HepG2 (cell line): ENCODE data around the gene EIF1. TPM values are rescaled to one million over a fixed set of nuclear protein-coding genes. Genes with fewer than 3 reads are reported as not detected.

Experiments used
- HES4 ChIP-seq: sonication (generic); formaldehyde crosslinking; IDR thresholded peaks from 2 replicates; pipeline ENCODE4 v1.9.0; 2021; ENCODE audit warnings: mild to moderate bottlenecking, missing genetic modification reagents, borderline replicate concordance
- HOXA3 ChIP-seq: sonication (generic); formaldehyde crosslinking; IDR thresholded peaks from 2 replicates; pipeline ENCODE4 v1.5.0; 2020; ENCODE audit warnings: missing genetic modification reagents
- HOXA5 ChIP-seq: sonication (generic); formaldehyde crosslinking; IDR thresholded peaks from 2 replicates; pipeline ENCODE4 v1.4.0; 2020; ENCODE audit warnings: missing genetic modification reagents
- PCBP2 ChIP-seq: fragments of 200-400 bp; formaldehyde crosslinking; optimal IDR thresholded peaks from 2 replicates; pipeline ENCODE3; 2018; ENCODE audit warnings: low read length, low read depth; ENCODE audit not compliant: poor library complexity, severe bottlenecking
- RNF219 ChIP-seq: sonication (generic); formaldehyde crosslinking; IDR thresholded peaks from 2 replicates; pipeline ENCODE4 v1.5.0; 2020; ENCODE audit warnings: mild to moderate bottlenecking, missing genetic modification reagents
- TAF1 ChIP-seq: sonication (generic); formaldehyde crosslinking; IDR thresholded peaks from 2 replicates; pipeline ENCODE4 v1.4.0; 2020; ENCODE audit warnings: missing genetic modification reagents
- TSC22D2 ChIP-seq: sonication (generic); formaldehyde crosslinking; IDR thresholded peaks from 2 replicates; pipeline ENCODE4 v1.5.1; 2020; ENCODE audit warnings: missing genetic modification reagents, mild to moderate bottlenecking, borderline replicate concordance
- YEATS2 ChIP-seq: sonication (generic); formaldehyde crosslinking; IDR thresholded peaks from 2 replicates; pipeline ENCODE4 v1.4.0; 2020; ENCODE audit warnings: missing genetic modification reagents, borderline replicate concordance
- ZNF17 ChIP-seq: sonication (generic); formaldehyde crosslinking; IDR thresholded peaks from 2 replicates; pipeline ENCODE4 v1.5.0; 2020; ENCODE audit warnings: mild to moderate bottlenecking, missing genetic modification reagents
- ZNF232 ChIP-seq: sonication (generic); formaldehyde crosslinking; IDR thresholded peaks from 2 replicates; pipeline ENCODE4 v1.4.0; 2020; ENCODE audit warnings: missing genetic modification reagents, borderline replicate concordance
- ZNF292 ChIP-seq: sonication (generic); formaldehyde crosslinking; IDR thresholded peaks from 2 replicates; pipeline ENCODE4 v1.8.1; 2022; ENCODE audit warnings: mild to moderate bottlenecking, low read depth, missing genetic modification reagents, borderline replicate concordance
- ZNF639 ChIP-seq: conservative IDR thresholded peaks from 2 replicates; pipeline ENCODE4 v1.6.1; 2018; ENCODE audit warnings: missing genetic modification reagents
- ZNF737 ChIP-seq: sonication (generic); formaldehyde crosslinking; IDR thresholded peaks from 2 replicates; pipeline ENCODE4 v1.5.0; 2020; ENCODE audit warnings: missing genetic modification reagents, mild to moderate bottlenecking, borderline replicate concordance
- ZNF775 ChIP-seq: sonication (generic); formaldehyde crosslinking; IDR thresholded peaks from 2 replicates; pipeline ENCODE4 v1.4.0; 2020; ENCODE audit warnings: missing genetic modification reagents, mild to moderate bottlenecking, moderate library complexity, borderline replicate concordance
- ZSCAN25 ChIP-seq: sonication (generic); formaldehyde crosslinking; IDR thresholded peaks from 2 replicates; pipeline ENCODE4 v1.8.0; 2022; ENCODE audit warnings: mild to moderate bottlenecking, missing genetic modification reagents
- ZSCAN9 ChIP-seq: IDR thresholded peaks from 2 replicates; pipeline ENCODE4 v1.6.1; 2016; ENCODE audit warnings: borderline replicate concordance
- polyA plus RNA-seq, 8 experiments: library from polyadenylated mRNA; depleted of rRNA in 3 of 8; stranded (reverse) in 7 of 8; unstranded in 1 of 8; fragments of >200 nt; fragmentation: Illumina TruSeq in 4 of 8; extraction: Trizol in 4 of 8; gene quantifications; 2 replicates each; pipeline versions ENCODE4 v1.2.1 to v1.2.3, GENCODE V29; 2011 to 2016; ENCODE audit warnings: low read depth in 4 of 8, missing spikeins in 1 of 8, mixed read lengths in 1 of 8; ENCODE audit not compliant: insufficient read depth in 1 of 8
- total RNA-seq, 5 experiments: library from RNA; depleted of rRNA; stranded (reverse); fragments of >200 nt; fragmentation: Illumina TruSeq; extraction: Trizol; gene quantifications; 2 replicates each; pipeline ENCODE4 v1.2.3, GENCODE V29; 2016; ENCODE audit warnings: low read depth in 1 of 5
- TF ChIP-seq, protein P1 (sequence below): sonication (generic); formaldehyde crosslinking; IDR thresholded peaks from 2 replicates; pipeline ENCODE4 v1.5.0; 2020; ENCODE audit warnings: mild to moderate bottlenecking, missing genetic modification reagents
- TF ChIP-seq, protein P2 (sequence below): fragments of 450-650 bp; IDR thresholded peaks from 2 replicates; pipeline ENCODE4 v1.6.1; 2017
- TF ChIP-seq, protein P3 (sequence below): sonication (generic); formaldehyde crosslinking; IDR thresholded peaks from 2 replicates; pipeline ENCODE4 v1.5.0; 2020; ENCODE audit warnings: missing genetic modification reagents, mild to moderate bottlenecking, borderline replicate concordance

EIF1 gene
- total and polyA plus RNA-seq, 2 of the 13 experiments (the other 11 are each of a cell fraction or from before 2014, with no cell fraction given) = 147 to 517 TPM

- TF ChIP-seq ZNF292 (CRISPR knock-in tag) (peak; percentile 53; the same call in 1 of the 2 replicates), ZNF775 (CRISPR knock-in tag) (no peak; the same call in 1 of the 2 replicates), ZSCAN9 (CRISPR knock-in tag) (peak; percentile 43; the same call in 1 of the 2 replicates), TAF1 (CRISPR knock-in tag) (0 out of 2 replicates have a peak, but pooled peaks have one; percentile 14), HOXA3 (peak; percentile 62; the same call in 1 of the 2 replicates), TSC22D2 (peak; percentile 59; the same call in 1 of the 2 replicates), ZNF232 (CRISPR knock-in tag) (no peak; the same call in 1 of the 2 replicates), ZNF639 (CRISPR knock-in tag) (no peak), HOXA5 (CRISPR knock-in tag) (peak; percentile 63; the same call in 1 of the 2 replicates), PCBP2 (no peak), HES4 (CRISPR knock-in tag) (0 out of 2 replicates have a peak, but pooled peaks have one; percentile 63), RNF219 (CRISPR knock-in tag) (no peak), ZSCAN25 (CRISPR knock-in tag) (peak; percentile 66; the same call in 1 of the 2 replicates), ZNF737 (CRISPR knock-in tag) (no peak), ZNF17 (CRISPR knock-in tag) (no peak), YEATS2 (no peak)
- TF ChIP-seq, protein P1, sequence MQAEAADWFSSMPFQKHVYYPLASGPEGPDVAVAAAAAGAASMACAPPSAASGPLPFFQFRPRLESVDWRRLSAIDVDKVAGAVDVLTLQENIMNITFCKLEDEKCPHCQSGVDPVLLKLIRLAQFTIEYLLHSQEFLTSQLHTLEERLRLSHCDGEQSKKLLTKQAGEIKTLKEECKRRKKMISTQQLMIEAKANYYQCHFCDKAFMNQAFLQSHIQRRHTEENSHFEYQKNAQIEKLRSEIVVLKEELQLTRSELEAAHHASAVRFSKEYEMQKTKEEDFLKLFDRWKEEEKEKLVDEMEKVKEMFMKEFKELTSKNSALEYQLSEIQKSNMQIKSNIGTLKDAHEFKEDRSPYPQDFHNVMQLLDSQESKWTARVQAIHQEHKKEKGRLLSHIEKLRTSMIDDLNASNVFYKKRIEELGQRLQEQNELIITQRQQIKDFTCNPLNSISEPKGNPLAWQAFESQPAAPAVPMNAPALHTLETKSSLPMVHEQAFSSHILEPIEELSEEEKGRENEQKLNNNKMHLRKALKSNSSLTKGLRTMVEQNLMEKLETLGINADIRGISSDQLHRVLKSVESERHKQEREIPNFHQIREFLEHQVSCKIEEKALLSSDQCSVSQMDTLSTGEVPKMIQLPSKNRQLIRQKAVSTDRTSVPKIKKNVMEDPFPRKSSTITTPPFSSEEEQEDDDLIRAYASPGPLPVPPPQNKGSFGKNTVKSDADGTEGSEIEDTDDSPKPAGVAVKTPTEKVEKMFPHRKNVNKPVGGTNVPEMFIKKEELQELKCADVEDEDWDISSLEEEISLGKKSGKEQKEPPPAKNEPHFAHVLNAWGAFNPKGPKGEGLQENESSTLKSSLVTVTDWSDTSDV (CRISPR knock-in tag) = peak; percentile 18; the same call in 1 of the 2 replicates
- TF ChIP-seq, protein P2, sequence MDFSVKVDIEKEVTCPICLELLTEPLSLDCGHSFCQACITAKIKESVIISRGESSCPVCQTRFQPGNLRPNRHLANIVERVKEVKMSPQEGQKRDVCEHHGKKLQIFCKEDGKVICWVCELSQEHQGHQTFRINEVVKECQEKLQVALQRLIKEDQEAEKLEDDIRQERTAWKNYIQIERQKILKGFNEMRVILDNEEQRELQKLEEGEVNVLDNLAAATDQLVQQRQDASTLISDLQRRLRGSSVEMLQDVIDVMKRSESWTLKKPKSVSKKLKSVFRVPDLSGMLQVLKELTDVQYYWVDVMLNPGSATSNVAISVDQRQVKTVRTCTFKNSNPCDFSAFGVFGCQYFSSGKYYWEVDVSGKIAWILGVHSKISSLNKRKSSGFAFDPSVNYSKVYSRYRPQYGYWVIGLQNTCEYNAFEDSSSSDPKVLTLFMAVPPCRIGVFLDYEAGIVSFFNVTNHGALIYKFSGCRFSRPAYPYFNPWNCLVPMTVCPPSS = no peak
- TF ChIP-seq, protein P3, sequence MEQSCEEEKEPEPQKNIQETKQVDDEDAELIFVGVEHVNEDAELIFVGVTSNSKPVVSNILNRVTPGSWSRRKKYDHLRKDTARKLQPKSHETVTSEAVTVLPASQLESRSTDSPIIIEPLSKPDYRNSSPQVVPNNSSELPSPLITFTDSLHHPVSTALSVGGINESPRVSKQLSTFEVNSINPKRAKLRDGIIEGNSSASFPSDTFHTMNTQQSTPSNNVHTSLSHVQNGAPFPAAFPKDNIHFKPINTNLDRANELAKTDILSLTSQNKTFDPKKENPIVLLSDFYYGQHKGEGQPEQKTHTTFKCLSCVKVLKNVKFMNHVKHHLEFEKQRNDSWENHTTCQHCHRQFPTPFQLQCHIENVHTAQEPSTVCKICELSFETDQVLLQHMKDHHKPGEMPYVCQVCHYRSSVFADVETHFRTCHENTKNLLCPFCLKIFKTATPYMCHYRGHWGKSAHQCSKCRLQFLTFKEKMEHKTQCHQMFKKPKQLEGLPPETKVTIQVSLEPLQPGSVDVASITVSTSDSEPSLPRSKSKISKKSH = peak; percentile 53
These were observed 21.9 kb upstream of the EIF1 start (continued) for GRCh38 chr17:41666708-41667279.
